GM18868 (cell line): ENCODE data around the gene ITGBL1.

Experiments
- ATAC-seq: cut with Tn5 transposase; IDR thresholded peaks from one replicate; pipeline ENCODE4 v1.9.1; 2021; ENCODE audit warnings: mild to moderate bottlenecking, moderate library complexity; ENCODE audit not compliant: unreplicated experiment

Gene ITGBL1

GRCh38 chr13:101681834-101682233 lies 229.4 kb downstream of the ITGBL1 start:
- no peak for ATAC-seq

- ATAC-seq = no peak
These were observed 233.5 kb downstream of the ITGBL1 start for GRCh38 chr13:101686003-101686402.

GRCh38 chr13:101690871-101691270 lies 238.4 kb downstream of the ITGBL1 start:
- ATAC-seq = no peak

GRCh38 chr13:101691341-101691860 lies 238.9 kb downstream of the ITGBL1 start:
- ATAC-seq = no peak

DNA sequence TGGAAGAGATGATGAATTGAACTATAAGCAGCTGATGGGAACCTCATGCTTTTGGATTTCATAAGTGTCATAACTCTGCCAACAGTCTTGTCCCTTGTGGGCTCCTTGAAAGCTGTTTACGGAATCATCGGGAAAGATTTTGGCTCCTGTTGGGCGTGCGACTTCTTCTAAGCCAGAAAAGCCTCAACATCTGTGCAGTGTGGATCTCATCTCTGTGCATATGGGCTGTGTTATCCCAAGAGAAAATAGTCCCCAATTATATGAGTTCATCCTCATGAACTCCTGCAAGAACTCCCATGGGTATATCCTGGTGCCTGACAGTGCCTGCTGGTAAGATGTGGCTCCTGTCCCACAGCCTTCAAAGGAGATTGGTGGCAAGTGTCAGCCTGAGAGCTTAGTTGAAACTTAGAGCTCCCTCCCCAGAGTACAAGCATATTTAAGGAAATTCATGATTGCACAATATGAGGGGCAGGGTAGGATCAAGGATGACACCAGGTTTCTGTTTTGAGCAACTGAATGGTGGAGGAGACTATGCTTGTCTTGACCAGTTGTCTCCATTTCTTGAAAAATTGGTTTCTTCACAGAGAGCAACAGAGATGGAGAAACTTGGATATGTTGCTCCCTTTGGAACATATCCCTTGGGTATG lies 243.5 kb downstream of the ITGBL1 start:
- ATAC-seq = no peak

DNA sequence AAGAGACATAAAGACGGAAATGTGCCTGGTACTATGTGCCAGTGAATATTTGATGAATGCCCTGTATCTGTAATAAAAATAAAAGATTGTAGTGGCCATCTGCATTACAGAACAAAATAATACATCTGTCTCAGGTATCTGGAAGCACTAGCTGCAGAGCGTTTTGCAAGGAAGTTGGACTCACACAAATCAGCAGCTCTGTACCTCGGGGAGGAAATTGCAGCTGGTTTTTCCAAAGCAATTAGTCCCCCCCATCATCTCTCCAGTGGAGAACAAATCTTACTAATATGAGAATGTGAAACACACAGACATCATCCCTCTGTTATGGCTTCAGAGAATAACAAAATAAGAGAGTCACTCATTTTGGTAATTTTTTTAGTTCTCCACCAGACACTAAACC lies 245.3 kb downstream of the ITGBL1 start:
- no peak for ATAC-seq

DNA sequence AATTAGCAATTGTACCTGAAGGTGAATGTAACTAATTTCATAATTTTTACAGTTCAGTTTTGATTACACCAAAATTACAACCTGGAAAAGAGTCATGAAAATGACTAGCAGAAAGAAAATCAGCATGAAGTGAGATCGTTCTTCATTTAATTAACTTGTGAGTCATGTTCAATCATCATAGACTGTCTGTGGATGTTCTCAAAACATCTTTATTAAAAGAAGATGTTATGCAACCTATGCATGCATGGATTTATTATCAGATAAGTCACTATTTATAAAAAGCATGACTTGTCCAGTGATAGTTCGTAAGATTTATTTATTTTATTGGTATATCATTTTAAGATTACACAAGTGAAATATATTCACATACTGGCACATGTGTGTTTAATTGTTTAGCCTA lies 245.9 kb downstream of the ITGBL1 start:
- ATAC-seq = no peak

DNA sequence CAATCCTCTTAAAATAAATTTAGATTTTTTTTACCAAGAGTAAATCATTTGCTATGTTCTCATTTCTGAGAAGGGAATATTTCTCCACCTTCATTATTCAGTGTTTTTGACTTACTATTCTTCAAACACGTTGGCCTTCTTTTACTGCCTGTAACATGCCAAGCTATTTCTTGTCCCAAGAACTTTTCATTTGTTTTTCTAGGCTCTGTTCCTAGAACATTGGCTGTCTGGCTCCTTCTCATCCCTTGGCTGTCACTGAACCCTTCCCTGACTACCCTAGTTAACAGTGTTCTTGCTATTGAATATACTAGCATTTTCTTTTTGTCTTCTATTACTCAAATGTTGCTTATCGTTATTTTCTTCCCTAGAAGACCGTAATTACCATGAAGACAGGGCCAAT lies 248.1 kb downstream of the ITGBL1 start:
- ATAC-seq = no peak

DNA sequence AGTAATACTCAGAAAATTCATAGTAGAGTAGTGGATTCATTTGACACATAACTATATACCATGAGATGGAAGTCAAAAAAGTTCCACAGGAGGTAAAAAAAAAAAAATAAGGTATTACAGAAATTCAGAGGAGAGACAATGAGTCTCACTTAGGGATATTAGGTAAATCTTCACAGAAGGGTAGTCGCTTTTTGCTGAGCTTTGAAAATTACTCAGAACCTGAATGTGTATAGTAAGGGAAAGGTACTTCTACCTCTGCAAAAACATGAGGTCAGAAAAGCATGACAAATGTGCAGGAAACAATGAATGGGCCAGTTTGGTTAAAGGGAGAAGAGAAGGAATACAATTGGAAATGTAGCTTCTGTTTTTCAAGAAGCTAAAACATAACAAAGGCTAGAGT lies 250.6 kb downstream of the ITGBL1 start:
- ATAC-seq = no peak

DNA sequence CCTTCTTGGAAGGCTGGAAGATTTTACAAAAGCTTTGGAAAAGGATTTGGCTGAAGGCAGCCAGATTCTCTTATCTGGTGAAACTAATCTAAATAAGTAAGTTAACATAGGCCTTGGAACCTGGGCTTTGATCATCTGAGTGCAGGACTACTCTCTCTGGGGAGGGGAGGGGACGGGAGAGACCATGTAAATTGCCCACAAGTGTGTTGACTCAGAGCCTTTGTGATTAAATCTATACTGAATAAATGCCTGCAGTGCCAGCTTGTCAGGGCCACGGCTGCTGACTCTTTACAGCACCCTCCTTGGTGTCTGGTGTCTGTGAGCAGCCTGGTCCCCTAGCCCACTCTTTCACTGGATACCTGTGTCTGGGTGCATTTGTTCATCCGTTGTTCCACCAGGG lies 251.4 kb downstream of the ITGBL1 start:
- ATAC-seq = no peak

- ATAC-seq = no peak
These were observed 254.2 kb downstream of the ITGBL1 start for GRCh38 chr13:101706651-101707050.

- ATAC-seq = no peak
These were observed 255.2 kb downstream of the ITGBL1 start for GRCh38 chr13:101707659-101708058.

DNA sequence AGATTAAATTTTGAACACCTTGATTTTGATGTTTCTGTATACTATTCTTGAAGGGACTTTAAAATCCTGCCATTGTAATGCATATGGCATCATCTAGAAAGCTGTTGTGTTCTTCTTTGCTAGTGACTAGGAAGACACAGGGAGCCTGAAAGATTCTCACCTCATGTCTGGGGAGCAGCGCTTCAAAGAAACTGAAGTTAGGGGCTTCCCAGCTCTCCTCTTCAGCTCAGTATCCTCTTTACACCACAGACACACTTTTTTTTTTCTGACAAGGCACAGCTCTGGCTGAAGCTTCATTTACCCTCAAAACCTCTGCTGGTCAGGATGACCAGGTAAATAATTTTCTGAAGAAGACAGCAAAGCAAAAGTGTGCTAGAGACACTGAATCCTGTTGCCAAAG lies 255.6 kb downstream of the ITGBL1 start:
- ATAC-seq = no peak

DNA sequence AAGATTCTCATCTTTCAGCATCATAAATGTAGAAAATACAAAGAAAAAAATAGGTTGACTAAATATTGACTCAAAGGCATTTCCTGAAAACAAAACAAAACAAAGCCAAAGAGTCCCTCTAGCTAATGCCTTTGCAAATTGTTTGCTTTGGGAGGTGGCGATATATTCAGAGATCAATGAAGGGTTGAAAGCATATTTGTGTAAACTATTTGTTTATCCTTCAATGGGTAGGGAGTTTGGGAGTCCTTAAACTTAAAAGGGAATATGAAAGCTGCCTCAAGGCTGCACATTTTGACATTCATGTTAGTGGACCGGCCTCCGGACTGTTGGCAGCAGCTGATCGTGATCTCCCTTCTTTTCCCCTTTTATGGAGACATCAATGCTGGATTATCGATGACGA lies 257.5 kb downstream of the ITGBL1 start:
- ATAC-seq = no peak

- no peak for ATAC-seq
These were observed 259.0 kb downstream of the ITGBL1 start for GRCh38 chr13:101711307-101712025.

DNA sequence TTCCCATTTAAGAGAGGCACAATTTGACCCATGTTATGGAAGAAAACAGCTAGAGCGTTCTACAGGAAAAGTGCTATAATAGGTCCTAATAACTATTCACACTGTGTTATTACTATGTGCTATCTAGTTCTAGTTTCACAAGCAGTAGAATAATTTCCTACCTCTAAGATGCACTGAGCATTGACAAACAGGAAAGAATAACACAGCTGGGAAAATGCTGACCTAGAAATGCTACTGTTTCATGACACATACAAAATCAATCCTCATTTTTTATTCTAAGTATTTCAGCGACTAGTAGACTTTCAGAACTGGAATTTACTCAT lies 259.5 kb downstream of the ITGBL1 start:
- no peak for ATAC-seq

DNA sequence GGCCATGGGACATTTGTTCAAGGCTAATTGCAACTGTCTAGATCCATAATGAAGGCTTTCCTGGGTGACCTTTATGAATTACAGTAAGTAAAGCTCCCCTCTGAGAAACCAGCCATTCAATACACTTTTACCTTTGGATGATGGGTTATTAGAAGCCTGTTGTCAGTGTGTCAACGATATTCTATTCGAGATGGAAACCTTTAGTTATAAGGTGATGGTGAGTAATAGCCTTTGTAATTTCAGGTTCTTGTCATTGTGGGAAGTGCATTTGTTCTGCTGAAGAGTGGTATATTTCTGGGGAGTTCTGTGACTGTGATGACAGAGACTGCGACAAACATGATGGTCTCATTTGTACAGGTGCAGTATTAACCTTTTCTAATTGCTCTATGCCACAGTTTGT lies 261.7 kb downstream of the ITGBL1 start:
- no peak for ATAC-seq

DNA sequence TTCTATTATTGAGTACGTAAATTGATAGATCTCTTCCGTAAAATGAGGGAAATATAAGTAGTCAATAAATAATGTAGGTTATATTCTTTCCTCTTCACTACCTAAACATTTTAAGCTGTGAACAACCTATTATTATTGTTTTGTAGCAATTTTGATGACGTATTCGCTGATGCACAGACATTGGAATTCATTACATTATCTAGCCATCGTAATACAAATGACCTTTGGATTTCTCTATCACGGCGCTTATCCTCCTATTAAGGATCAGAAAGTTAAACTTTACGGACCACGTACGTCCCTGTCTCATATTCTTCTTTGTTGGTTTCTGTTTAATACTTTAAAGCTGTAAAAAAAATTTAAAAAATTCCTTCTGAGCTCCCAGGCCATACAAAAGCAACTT lies 264.9 kb downstream of the ITGBL1 start:
- no peak for ATAC-seq

GRCh38 chr13:101718496-101718895 lies 266.0 kb downstream of the ITGBL1 start:
- no peak for ATAC-seq

- ATAC-seq = no peak
These were observed 274.2 kb downstream of the ITGBL1 start for GRCh38 chr13:101726681-101727080.

DNA sequence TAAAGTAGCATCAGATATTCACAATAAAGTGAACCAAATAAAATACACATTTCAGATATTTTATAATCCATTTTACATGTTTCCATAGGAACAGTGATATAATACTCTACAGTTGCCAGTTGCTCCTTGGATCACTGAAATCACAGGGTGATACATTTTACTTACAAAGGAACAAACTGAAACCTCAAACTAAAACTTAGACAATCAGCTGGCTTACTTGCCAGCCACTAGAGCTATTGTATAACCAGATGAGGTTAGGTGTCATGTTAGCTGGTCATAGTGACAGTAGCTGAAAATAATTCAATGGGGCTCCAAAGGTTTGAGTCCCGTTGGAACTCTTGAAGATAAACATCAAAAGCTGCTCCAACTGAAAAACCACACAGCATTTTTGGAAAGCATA lies 274.6 kb downstream of the ITGBL1 start:
- no peak for ATAC-seq

GRCh38 chr13:101728021-101728420 lies 275.5 kb downstream of the ITGBL1 start:
- ATAC-seq = no peak

DNA sequence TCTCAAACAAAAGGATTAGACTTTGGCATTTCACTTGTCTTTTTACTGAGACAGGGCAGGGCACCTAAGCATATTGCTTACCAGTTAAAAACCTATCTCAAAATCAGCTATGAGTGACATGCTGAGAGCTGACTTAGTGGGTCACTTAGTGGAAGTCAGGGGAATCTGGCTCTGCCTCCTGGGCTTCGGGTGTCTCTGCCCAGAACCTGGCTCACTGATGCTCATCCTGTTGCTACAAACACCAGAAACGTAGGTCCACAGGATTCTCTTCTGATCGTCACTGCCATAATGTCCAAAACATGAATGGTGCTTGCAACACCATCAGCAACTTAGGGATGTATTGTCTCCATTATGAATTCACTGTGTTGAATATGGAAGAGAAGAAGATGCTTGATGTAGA lies 276.1 kb downstream of the ITGBL1 start:
- ATAC-seq = no peak
